Common myeloid progenitor, CD34-positive (primary cell): Measurements from ENCODE around the gene ACY1.

Experiments
- CTCF ChIA-PET: fragments of 350-600 bp; sonication (Branson Sonifier 250); formaldehyde crosslinking; loops from one replicate; lab custom pipeline; 2021; ENCODE audit warnings: antibody characterized with exemption; lab: Charles Lee
- POLR2A ChIA-PET: fragments of 350-600 bp; sonication (Branson Sonifier 250); formaldehyde crosslinking; loops from one replicate; lab custom pipeline; 2021; ENCODE audit warnings: antibody characterized with exemption; lab: Charles Lee
- DNase-seq, 3 donors: peaks; one replicate each; pipeline versions ENCODE4 v3.0.0 to v3.0.0-alpha.2; 2013
- H3K27ac ChIP-seq, 2 experiments: 1 replicate in 1 of 2; 2 replicates in 1 of 2; pipeline ENCODE4 v1.7.0; 2013; ENCODE audit warnings: inconsistent platforms in 2 of 2, low read length in 2 of 2, mild to moderate bottlenecking in 2 of 2, low read depth in 1 of 2, moderate library complexity in 1 of 2; ENCODE audit not compliant: severe bottlenecking in 2 of 2, insufficient read depth in 1 of 2, poor library complexity in 1 of 2
- H3K27me3 ChIP-seq, 5 experiments: replicated peaks in 2 of 5; 1 replicate in 3 of 5; 2 replicates in 2 of 5; pipeline versions ENCODE4 v1.6.1 to v1.7.0; 2013; ENCODE audit warnings: low read length in 4 of 5, mild to moderate bottlenecking in 2 of 5, moderate library complexity in 2 of 5, inconsistent platforms in 1 of 5; ENCODE audit not compliant: insufficient read depth in 5 of 5, control insufficient read depth in 4 of 5
- H3K36me3 ChIP-seq, 4 experiments: 1 replicate in 2 of 4; 2 replicates in 2 of 4; pipeline versions ENCODE4 v1.6.1 to v1.7.0; 2013; ENCODE audit warnings: low read length in 3 of 4, control low read depth in 1 of 4, mild to moderate bottlenecking in 1 of 4; ENCODE audit not compliant: control insufficient read depth in 4 of 4, insufficient read depth in 4 of 4
- H3K4me1 ChIP-seq, 4 experiments: 1 replicate in 3 of 4; 2 replicates in 1 of 4; pipeline versions ENCODE4 v1.6.1 to v1.7.1; 2013; ENCODE audit warnings: low read length in 3 of 4, mild to moderate bottlenecking in 3 of 4, control low read depth in 1 of 4, inconsistent platforms in 1 of 4, moderate library complexity in 1 of 4; ENCODE audit not compliant: control insufficient read depth in 4 of 4, insufficient read depth in 4 of 4; ENCODE audit errors: control extremely low read depth in 1 of 4
- H3K4me3 ChIP-seq, 7 experiments: 1 replicate in 4 of 7; 2 replicates in 3 of 7; pipeline versions ENCODE4 v1.5.1 to v1.7.0; 2013; ENCODE audit warnings: mild to moderate bottlenecking in 7 of 7, low read length in 6 of 7, moderate library complexity in 6 of 7, inconsistent platforms in 2 of 7, low read depth in 2 of 7, control low read depth in 1 of 7; ENCODE audit not compliant: insufficient read depth in 4 of 7, control insufficient read depth in 1 of 7; ENCODE audit errors: extremely low read depth in 1 of 7
- H3K9me3 ChIP-seq, 5 experiments: 1 replicate in 4 of 5; 2 replicates in 1 of 5; pipeline versions ENCODE4 v1.6.1 to v1.7.1; 2013; ENCODE audit warnings: low read length in 4 of 5, mild to moderate bottlenecking in 2 of 5, inconsistent platforms in 1 of 5, low read depth in 1 of 5, moderate library complexity in 1 of 5; ENCODE audit not compliant: control insufficient read depth in 4 of 5, insufficient read depth in 2 of 5; ENCODE audit errors: control extremely low read depth in 1 of 5
- WGBS: methylation state at CpG from one replicate; pipeline ENCODE4 v1.1.5; 2013; ENCODE audit not compliant: insufficient coverage; 5-methylcytosine and 5-hydroxymethylcytosine counted together

Gene ACY1

DNA sequence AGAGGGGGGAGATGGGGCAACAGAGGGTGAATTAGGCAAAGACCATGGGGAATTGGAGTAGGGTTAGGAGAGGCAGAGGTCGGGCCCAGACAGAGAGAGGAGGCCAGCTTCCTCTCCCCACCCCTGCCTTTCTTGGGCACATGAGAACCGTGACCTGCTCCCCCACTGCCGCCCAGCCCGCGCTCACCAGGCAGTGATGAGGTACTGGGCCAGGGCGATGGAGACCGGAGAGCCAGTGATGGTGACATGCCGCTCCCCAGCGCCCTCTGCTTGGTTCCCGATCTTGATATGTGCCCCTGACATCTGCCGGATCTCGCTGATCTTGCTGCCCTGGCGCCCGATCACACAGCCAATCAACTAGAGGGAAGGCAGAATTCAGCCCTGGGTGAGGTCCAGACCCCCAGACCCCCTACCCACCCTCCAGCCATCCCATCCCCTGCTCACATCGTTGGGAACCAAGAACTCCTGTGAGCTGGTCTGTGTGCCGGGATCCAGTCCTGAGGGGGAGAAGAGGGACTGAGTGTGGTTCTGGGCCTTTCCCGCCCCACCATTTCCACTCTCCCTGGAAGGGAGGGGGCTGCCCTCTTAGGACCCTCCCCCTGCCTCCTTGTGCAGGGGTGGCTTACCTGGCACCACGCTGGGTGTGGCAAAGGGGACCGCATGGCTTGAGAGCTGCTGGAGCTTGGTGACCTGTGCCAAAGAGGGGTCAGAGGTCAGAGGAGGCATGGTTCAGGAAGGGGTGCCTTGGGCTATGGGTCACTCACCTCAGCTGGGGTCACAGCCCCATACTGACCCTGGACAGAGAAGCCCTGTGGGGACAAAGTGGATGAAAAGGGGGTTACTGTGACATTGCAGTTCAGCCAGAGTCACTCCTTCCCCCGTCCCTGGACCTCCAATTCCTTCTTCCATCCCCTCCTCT lies 24.5 kb upstream of the ACY1 start:
- over 99% methylated on average over 12 of the region's 20 CpGs for WGBS
- DNase-seq = no peak
- CTCF ChIA-PET = interaction anchor here (1.9 to 7.2 kb wide), 2 partner anchors 13 to 16 kb away, joined by 13 to 76 read pairs; partner anchors contain the start of genes ABHD14A, ABHD14B, PARP3 and RRP9
- no peaks in the 10 kb centered on the region for H3K36me3 ChIP-seq
- no peak overlapping the region for H3K4me3 ChIP-seq
- peaks cover 0 to 6% (median 0%) of the 10 kb centered on the region in 5 experiments for H3K9me3 ChIP-seq
- H3K27me3 ChIP-seq = peaks cover 0 to 34% (median 24%) of the 10 kb centered on the region in 5 experiments
- H3K27ac ChIP-seq = no peak overlapping the region
- POLR2A ChIA-PET = no interaction called here
- peaks cover 0 to 24% (median 19%) of the 10 kb centered on the region in 4 experiments for H3K4me1 ChIP-seq

DNA sequence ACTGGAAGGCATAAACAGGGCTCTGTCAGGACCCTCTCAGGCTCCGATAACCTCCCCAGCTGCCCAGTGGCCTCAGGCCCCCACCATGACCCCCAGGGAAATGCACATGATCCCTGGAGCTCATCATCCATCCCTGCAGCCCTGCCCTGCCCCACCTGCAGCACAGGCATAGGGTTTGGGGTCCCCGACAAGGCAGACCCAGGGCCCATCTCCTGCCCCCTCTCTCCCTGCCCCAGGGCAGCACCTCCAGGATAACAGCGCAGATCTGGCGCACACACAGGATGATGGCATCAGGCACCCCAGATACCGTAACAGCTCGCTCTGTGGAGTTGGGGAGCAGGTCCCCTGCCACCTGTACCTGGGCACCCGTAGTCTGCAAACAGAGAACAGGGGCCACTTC lies 23.7 kb upstream of the ACY1 start:
- Histone ChIP-seq H3K4me3 (no peak overlapping the region), H3K27me3 (peaks cover 0 to 32% (median 24%) of the 10 kb centered on the region in 5 experiments), H3K36me3 (no peaks in the 10 kb centered on the region), H3K9me3 (peaks cover 0 to 6% (median 0%) of the 10 kb centered on the region in 5 experiments), H3K27ac (no peak overlapping the region), H3K4me1 (peaks cover 0 to 24% (median 19%) of the 10 kb centered on the region in 4 experiments)
- no peak for DNase-seq
- ChIA-PET POLR2A (no interaction called here), CTCF (interaction anchor here (7.2 kb wide), 1 partner anchor 12 kb away, joined by 76 read pairs; the partner anchor contains the start of genes ABHD14A and ABHD14B)
- WGBS = 95% methylated on average over 6 of the region's 7 CpGs

DNA sequence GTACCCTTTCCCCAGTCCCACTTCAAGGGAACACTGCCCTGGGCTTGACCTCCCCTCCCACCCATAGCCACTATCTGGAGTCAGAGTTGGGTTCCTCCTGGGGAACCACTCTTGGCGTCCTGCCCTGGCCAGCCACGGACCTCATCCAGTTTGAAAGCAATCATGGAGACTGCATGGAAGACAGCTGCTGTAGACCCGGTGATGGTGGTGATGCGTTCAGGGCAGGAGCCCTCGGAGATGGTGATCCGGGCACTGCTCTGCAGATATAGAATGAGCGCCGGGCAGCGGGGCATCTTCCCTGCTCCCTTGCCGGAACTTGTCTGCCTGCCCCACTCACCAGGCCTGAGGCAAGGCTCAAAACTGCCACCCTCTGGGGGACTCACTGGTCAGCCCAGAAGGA lies 22.9 kb upstream of the ACY1 start:
- WGBS = 86% methylated on average over 6 of the region's 10 CpGs
- H3K36me3 ChIP-seq = no peaks in the 10 kb centered on the region
- H3K9me3 ChIP-seq = peaks cover 0 to 4% (median 0%) of the 10 kb centered on the region in 5 experiments
- CTCF ChIA-PET = interaction anchor here (1.5 to 7.2 kb wide), 3 partner anchors 12 to 21 kb away, joined by 3 to 76 read pairs (median 10); partner anchors contain the start of genes ABHD14A and ABHD14B
- DNase-seq = no peak
- no peak overlapping the region for H3K27ac ChIP-seq
- peaks cover 0 to 26% (median 16%) of the 10 kb centered on the region in 5 experiments for H3K27me3 ChIP-seq
- H3K4me1 ChIP-seq = peaks cover 0 to 22% (median 19%) of the 10 kb centered on the region in 4 experiments
- H3K4me3 ChIP-seq = no peak overlapping the region
- POLR2A ChIA-PET = no interaction called here

DNA sequence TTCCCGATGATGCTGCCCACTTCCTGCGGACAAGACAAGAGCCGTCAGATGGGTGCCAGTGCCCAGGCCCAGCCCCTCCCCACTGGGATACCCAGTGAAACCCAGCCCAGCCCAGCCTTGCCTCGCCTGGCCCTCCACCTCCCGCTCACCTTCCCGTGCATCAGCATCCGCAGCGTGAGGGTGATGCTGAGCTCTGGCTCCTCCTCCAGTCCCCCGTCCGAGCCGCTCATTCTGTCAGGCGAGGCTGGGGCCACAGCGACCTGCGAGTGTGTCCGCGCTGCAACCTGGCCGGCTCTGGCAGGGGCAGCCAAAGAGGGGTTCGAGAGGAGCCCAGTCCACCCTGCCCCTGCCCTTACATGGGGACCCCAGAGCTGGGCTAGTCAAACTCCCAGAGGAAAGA lies 22.3 kb upstream of the ACY1 start:
- Histone ChIP-seq H3K4me3 (no peak overlapping the region), H3K36me3 (no peaks in the 10 kb centered on the region), H3K9me3 (no peaks in the 10 kb centered on the region), H3K27me3 (peaks cover 0 to 27% (median 10%) of the 10 kb centered on the region in 5 experiments), H3K4me1 (peaks cover 0 to 16% (median 14%) of the 10 kb centered on the region in 4 experiments), H3K27ac (no peak overlapping the region)
- 94% methylated on average over 15 of the region's 18 CpGs for WGBS
- DNase-seq = no peak
- POLR2A ChIA-PET = no interaction called here
- CTCF ChIA-PET = interaction anchor here (1.5 to 7.2 kb wide), 3 partner anchors 11 to 20 kb away, joined by 3 to 76 read pairs (median 10); partner anchors contain the start of genes ABHD14A and ABHD14B

DNA sequence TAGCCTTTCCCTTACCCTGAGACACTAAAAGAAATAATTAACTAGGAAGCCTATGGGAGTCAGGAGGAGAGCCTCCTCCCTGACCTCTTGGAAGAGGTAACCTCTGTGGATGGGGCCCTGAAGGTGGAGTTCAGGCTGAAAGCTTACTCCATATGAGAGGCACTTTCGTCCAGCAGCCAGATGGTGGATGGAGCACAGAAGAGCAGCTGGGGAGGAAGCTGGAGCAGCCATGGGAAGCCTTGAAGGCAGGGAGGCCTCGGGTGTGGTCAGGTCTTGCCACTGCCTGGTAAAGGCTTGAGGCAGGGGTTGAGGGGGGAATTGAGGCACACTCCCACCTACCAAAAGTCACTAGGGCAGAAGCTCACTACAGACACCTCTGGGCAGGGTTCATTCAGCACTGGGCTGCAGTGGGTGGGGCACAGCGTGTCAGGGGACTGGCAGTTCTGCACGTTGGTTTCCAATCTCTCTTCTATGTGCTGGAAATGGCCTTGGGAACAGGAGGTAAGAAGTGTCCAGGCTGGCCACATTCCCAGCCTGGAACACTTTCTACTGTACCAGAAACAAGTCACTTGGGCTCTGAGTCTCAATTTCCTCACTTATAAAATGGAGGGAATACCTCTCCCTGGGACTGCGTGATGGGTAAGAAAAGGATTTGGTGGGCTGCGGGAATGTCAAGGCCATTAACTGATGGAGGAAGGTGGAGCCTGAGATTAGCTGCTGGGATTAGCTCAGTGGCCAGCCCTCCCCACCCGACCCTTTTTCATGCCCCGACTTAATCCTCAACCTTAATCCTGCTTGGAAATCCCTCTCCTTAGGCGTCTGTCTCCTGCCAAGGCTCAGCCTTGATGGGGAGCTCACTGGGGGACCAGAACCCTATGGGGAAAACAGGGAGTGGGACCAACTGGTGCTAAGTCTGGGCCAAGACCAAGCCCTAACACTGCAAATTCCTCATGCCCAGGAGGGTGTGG lies 21.4 kb upstream of the ACY1 start:
- ChIA-PET CTCF (interaction anchor here (0.7 to 7.2 kb wide), 6 partner anchors 8 to 19 kb away, joined by 3 to 76 read pairs (median 4); partner anchors contain the start of genes ABHD14A and ABHD14B), POLR2A (no interaction called here)

DNA sequence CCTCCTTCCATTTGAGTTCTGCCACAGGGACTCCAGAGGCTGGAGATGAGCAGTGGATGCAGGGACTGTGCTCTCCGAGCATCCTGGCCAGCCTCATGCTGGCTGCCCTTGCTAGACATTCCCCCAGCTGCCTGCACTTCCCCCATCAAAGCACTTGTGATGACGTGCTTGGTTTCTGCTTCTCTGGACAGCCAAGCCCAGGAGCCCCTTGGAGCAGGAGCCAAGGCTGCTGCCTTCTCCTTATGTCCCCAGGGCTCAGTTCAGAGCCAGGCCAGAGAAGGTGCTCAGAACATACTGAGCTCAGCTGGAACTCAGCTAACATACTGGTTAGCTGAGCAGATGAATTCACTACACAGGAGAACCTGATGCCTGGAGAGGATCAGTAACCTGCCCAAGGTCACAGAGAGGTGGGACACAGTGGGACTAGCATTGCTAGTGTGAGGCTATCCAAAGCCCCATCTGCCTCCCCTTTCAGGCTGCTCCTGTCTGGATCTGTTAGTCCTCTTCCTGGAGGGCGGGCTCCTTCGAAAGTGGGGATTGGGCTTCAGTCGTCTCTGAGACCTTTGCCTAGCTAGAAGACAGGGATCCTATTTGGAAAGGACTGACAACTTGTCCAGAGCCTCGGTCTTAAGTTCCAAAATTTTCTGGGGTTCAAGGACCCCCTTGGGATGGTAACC lies 20.3 kb upstream of the ACY1 start:
- POLR2A ChIA-PET = no interaction called here
- CTCF ChIA-PET = interaction anchor here (0.7 to 7.2 kb wide), 5 partner anchors 9 to 20 kb away, joined by 3 to 76 read pairs (median 4); partner anchors contain the start of genes ABHD14A and ABHD14B
- 94% methylated on average over 6 of the region's 6 CpGs for WGBS

More for the DNA sequence above, 21.4 kb upstream of the ACY1 start:
- no peaks in the 10 kb centered on the region for H3K9me3 ChIP-seq
- no peak for DNase-seq
- no peak overlapping the region for H3K27ac ChIP-seq
- H3K27me3 ChIP-seq = peaks cover 0 to 28% (median 1%) of the 10 kb centered on the region in 5 experiments
- WGBS = 83% methylated on average over 5 of the region's 9 CpGs
- H3K4me1 ChIP-seq = peaks cover 0 to 12% (median 8%) of the 10 kb centered on the region in 4 experiments
- no peaks in the 10 kb centered on the region for H3K36me3 ChIP-seq
- H3K4me3 ChIP-seq = no peak overlapping the region

More for the DNA sequence above, 20.3 kb upstream of the ACY1 start:
- no peak overlapping the region for H3K4me3 ChIP-seq
- no peaks in the 10 kb centered on the region for H3K36me3 ChIP-seq
- H3K4me1 ChIP-seq = peaks cover 0 to 12% (median 8%) of the 10 kb centered on the region in 4 experiments
- H3K27me3 ChIP-seq = peaks cover 0 to 24% (median 0%) of the 10 kb centered on the region in 5 experiments
- no peak overlapping the region for H3K27ac ChIP-seq
- H3K9me3 ChIP-seq = no peaks in the 10 kb centered on the region
- DNase-seq = no peak
